HG02623 (cell line): ENCODE results near the gene CNTN2.

Source experiments
- ATAC-seq: cut with Tn5 transposase; IDR thresholded peaks from one replicate; pipeline ENCODE4 v1.9.1; 2021; ENCODE audit warnings: moderate library complexity; ENCODE audit not compliant: unreplicated experiment

CNTN2 gene

GRCh38 chr1:205042911-205043806 lies at the start of gene CNTN2:
CNTN2 (plus strand) TSS chr1:205043212; CDS start chr1:205053186, 9,974 bp downstream.
- no peak for ATAC-seq

- no peak for ATAC-seq
These were observed 48.7 kb upstream of the CNTN2 start for GRCh38 chr1:204994086-204994862.

GRCh38 chr1:204996981-204997380 lies 46.0 kb upstream of the CNTN2 start:
- no peak for ATAC-seq

DNA sequence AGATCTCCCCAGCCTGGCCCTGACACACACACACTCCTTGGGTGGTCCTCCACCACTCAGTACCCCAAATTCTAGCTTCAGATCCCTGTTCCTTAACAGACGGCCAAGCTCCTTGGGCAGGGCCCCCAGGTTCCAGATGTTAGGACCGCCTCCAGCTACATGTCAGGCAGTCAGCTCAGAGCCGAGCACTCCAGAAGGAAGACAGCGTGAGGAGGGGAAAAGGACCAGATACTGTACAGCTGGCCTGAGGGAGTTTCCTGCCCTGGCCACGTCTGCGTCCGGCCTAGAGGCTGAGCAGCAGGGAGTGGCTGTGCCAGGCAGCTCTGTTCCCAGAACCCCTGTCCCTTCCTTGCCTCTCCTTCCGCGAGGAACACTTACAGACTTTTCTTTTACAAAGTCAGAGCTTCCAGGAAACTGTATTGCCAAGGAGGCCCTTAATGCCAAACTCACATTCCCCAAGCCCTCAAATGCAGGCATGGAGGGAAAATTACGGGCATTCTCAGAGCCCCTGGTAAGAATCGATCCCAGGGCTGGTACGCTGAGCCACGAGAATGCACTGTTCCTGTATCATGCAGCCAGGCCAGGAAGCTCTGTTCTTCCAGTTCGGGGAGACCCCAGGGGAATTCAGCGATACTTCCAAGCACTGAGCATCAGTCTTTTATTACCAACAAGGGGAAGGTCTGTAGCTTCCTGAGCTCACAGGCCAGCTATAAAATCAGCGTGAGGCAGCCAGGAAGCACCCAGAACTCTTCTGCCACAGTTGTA lies 45.2 kb upstream of the CNTN2 start:
- ATAC-seq, result no peak

DNA sequence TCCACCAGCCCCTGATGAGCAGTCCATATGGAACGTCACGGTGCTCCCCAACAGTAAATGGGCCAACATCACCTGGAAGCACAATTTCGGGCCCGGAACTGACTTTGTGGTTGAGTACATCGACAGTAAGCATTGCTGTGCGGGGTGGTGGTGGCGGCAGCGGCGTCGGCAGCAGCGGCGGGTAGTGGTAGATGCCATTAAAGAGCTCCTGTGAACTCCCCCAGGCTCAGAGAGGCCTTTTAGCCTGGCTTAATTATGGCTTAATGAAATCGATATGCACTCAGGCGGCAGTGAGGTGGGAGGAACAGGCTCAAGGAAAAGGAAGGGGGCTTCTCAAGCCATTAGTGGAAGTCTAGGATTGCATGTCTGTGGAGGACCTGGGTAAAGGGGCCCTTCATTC lies 41.9 kb upstream of the CNTN2 start:
- no peak for ATAC-seq

DNA sequence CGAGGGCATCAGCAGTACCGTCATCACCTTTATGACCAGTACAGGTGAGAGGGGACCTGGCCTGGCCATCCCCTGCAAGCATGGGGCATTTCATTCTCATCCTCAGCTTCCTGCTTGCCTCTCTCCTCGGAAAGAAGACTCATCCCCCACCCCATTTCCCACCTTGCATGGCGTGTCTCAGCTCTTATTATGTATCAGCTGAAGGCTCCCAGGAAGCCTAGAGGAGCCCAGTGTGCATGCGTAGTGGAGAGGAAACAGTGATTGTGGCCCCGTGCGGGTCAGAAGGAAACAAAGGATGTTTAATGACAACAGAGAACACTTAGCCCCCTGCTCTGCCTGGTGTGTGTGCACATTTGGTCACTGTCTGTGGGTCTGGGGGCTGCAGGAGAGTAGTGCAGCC lies 40.3 kb upstream of the CNTN2 start:
- ATAC-seq, result no peak

DNA sequence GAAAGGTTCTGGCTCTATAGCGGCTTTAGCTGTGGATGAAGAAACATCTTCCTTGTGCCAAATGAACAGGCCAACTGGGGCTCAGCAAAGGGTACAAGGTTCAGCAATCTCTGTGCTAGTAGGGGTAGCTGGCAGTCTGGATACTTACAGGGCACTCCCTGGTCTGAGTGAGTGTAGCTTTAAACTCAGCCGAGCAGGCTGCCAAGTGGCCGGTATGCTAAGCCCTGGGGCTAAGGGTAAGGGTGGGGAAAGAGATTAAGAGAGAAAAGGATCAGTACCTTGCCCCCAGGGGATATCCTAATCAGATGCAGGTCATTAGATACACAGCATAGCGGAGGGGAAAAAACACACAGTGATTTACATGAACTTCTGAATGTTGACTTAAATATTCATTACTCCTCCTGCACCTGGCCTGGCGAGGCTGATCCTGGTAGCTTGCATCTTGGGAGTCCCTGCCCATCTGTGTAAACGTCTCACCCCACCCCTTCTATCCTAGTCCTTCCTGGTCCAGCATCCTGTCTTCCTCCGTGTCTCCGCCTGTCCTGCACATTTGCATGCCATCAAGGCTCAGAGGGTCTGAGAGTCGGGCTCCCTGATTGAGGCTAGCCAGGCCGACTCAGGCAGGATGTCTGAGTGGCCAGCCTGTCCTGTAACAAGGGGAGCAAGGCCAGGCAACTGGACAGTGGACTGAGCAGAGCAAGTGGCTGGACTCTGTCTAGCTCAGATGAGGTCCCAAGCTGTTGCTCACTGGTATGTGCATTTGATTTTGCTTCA lies 39.5 kb upstream of the CNTN2 start:
- ATAC-seq, result no peak

GRCh38 chr1:205004351-205004750 lies 38.7 kb upstream of the CNTN2 start:
- ATAC-seq, result no peak

GRCh38 chr1:205008896-205009295 lies 34.1 kb upstream of the CNTN2 start:
- no peak for ATAC-seq

DNA sequence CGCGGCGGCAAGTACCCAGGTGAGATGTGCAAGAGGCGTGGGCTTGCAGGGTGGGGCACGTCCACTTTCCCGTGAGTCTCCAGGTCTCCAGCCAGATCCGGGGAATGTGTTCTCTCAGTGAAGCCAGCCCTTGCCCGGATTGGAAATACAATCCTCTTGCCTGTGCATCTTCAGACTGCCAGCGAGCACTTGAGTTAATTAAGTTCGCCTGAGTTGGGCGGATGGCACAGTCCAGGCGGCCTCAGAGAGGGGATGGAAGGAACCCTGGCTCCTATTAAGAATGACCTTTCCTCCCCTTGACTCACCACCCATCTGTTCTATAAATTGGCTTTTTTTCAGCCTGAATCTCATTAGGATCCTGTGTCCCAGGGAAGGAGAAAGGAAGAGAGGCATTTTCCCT lies 33.3 kb upstream of the CNTN2 start:
- ATAC-seq, result no peak

- no peak for ATAC-seq
These were observed 30.4 kb upstream of the CNTN2 start for GRCh38 chr1:205012391-205013140.

GRCh38 chr1:205013683-205014367 lies 29.2 kb upstream of the CNTN2 start:
- ATAC-seq, result no peak

GRCh38 chr1:205014783-205015182 lies 28.2 kb upstream of the CNTN2 start:
- ATAC-seq, result no peak

GRCh38 chr1:205015241-205015640 lies 27.8 kb upstream of the CNTN2 start:
- ATAC-seq, result no peak

GRCh38 chr1:205016075-205016474 lies 26.9 kb upstream of the CNTN2 start:
- ATAC-seq, result no peak

DNA sequence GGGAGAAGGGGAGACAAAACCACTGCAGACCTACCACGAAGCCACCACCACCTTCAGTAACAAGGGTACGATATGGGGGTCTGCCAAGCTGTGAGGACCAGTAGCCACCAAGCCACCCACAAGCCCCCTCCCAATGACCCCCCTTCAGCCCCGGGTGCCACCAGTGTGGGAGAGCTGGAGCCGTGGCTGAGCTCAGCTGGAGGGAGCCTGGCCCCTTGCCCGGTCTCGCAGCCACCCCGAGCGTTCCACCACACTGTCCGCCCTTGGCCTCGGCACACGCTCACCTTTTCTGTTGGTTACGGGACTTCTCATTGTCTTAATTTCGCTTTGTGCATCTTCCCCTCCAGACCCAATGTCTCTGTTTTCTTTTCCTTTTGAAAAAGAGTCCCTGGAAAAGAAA lies 26.4 kb upstream of the CNTN2 start:
- no peak for ATAC-seq

DNA sequence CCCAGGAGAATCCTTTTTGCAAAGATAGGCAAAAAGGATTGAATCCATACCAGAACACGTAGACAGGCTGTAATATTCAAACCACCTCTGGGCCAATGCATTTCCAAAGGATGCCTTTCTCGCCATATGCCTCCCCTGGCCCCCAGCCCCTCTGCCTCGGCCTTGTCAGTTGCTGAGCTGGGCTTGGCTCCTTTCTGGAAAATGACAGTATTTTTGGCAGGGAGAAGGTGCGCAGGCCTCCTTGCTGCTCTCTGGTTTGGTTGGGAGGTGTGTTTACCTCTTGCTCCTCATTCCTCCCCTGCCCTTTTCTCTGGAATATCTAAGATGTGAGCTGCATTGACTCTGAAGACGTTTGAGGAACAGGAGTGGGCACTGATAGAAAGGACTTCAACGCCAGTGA lies 26.0 kb upstream of the CNTN2 start:
- no peak for ATAC-seq

DNA sequence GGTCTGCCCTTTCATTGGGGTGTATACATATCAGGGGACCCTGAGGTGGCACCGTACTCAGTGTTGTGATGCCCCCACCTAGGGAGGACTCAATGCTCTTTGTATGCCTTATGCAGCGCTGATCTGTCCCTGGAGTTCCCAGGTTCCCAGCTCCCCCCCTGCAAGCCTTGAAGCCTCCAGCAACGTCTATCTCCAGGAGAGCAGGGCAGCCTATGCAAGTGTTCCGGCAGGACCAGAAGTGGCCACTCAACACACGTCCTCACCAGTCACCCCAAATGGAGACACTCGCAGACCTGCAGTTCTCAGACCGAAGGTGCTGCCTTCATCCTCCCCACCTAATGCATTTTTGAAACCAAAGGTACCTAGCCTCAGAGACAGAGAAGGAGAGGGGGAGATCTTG lies 25.2 kb upstream of the CNTN2 start:
- ATAC-seq, result no peak

DNA sequence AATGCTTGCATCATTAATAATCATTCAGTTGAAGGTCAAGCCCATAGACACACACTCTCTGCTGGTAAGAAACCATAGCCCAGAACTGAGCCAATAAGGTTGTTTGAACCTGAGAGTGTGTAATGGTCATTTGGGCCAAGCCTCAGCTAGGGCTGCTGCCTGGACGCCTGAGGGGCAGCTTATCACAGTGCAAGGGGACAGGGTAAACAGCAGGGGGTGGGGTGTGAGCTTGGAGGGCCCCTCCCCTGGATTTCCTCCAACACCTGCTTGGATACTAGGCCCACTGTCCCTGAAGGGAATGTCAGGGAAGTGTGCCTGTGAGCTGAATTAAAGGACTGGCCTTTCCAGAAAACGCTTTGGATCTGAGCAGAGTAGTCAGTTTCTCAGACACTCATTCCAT lies 24.6 kb upstream of the CNTN2 start:
- ATAC-seq, result no peak
